ENCODE data around the gene NAALAD2. TPM values are rescaled to one million over a fixed set of nuclear protein-coding genes. Genes with fewer than 3 reads are reported as not detected.
"Not testable (repeated sequence)": the region's sequence is repeated elsewhere in the genome, so short reads cannot be mapped to it uniquely, and the experiment has no call there.

NAALAD2 gene
- 0.29 TPM in 1 of 2 replicates, not detected in the other for total RNA-seq (2014; rRNA removed)
- percentile 1 among the genes with signal in this experiment for Bru-seq, nascent RNA
- BruChase-seq, experiment 1, labeled RNA remaining after a 6-hour chase, result percentile 1 among the genes with signal in this experiment
- BruChase-seq, experiment 2, labeled RNA remaining after a 2-hour chase, result percentile 1 among the genes with signal in this experiment
- long read RNA-seq, result 0 reads

DNA sequence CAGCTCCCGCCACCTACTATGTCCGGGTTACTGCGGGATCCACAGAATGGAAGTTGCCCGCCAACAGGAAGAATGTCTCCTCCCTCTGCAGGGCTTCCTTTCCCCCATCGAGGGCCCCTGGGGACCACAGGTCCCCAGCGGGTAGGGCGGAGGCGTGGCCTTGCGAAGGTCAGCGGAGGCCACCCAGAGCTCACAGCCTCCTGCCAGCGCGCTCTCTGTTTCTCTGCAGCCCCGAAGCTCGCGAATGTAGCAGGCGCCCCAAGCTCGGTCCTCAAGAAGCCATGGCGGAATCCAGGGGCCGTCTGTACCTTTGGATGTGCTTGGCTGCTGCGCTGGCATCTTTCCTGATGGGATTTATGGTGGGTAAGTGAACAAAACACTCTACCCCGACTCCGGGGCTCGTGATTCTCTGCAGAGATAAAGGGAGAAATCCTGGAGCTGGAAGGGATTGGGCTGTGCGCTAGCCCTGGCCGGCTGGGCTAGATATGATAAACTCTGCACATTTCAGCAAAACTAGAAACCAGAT lies at the start of gene NAALAD2:
Gene NAALAD2, plus strand, starts transcription at position 186 of the 526 bp plus-strand sequence. Its CDS starts 96 bp downstream, at position 282.
- DNase-seq (no peak), ATAC-seq (no peak)
- ChIA-PET POLR2A (ENCODE audit: unreplicated experiment) (interaction anchor here (0.6 kb wide), 1 partner anchor 103 kb away, joined by 3 read pairs; no protein-coding TSS in a partner anchor), CTCF (no interaction called here)
- no peaks in the 10 kb centered on the region for H3K9me2 ChIP-seq (replicated peaks; ENCODE audit: low read length)
- H3K36me3 ChIP-seq (ENCODE audit: low read depth, low read length), result no peaks in the 10 kb centered on the region
- no peaks in the 10 kb centered on the region for H3K9me3 ChIP-seq (ENCODE audit: low read length)
- no peaks in the 10 kb centered on the region for H4K20me1 ChIP-seq (ENCODE audit: low read length)
- H3K79me2 ChIP-seq (ENCODE audit: low read length), result no peaks in the 10 kb centered on the region
- intact Hi-C loops (cut with micrococcal nuclease), result no loop called here
- H3F3A ChIP-seq (ENCODE audit: low read length, unreplicated experiment), result no peaks in the 10 kb centered on the region
- H3K4me3 ChIP-seq (ENCODE audit: low read length), result peak within 1 kb of the TSS; percentile 50
- no peak within 1 kb of the TSS for H3K9ac ChIP-seq (ENCODE audit: low read length)
- H3K4me1 ChIP-seq (ENCODE audit: insufficient read depth, low read length), result no peaks in the 10 kb centered on the region
- no TSS peak for BruUV-seq (replicated peaks)
- TF ChIP-seq EZH2phosphoT487 (IDR thresholded peaks at IDR 0.05; ENCODE audit: borderline replicate concordance, low read length) (no peak; the same call in 1 of the 2 replicates), CTCF (conservative IDR thresholded peaks at IDR 0.05; ENCODE audit: low read depth, low read length) (no peak), EZH2 (IDR thresholded peaks at IDR 0.05; ENCODE audit: low read length, unreplicated experiment) (no peak)
- H2AFZ ChIP-seq (ENCODE audit: low read length), result no peak within 1 kb of the TSS
- H3K4me2 ChIP-seq (ENCODE audit: low read length), result peak within 1 kb of the TSS; percentile 56
- no peak within 1 kb of the TSS for H3K27ac ChIP-seq (ENCODE audit: low read length)
- H3K27me3 ChIP-seq (ENCODE audit: low read length), result peaks cover 44% of the 10 kb centered on the region

GRCh38 chr11:90085650-90086049 lies 48.8 kb upstream of the NAALAD2 start, which contains the start of gene UBTFL1:
Gene UBTFL1, plus strand, starts transcription at chr11:90085950. Its CDS starts 0 bp downstream, at chr11:90085950.
- H3K36me3 ChIP-seq (ENCODE audit: low read depth, low read length); H3K9me3 ChIP-seq (ENCODE audit: low read length); H4K20me1 ChIP-seq (ENCODE audit: low read length); H3K79me2 ChIP-seq (ENCODE audit: low read length); intact Hi-C loops (cut with micrococcal nuclease); H3K9ac ChIP-seq (ENCODE audit: low read length); BruUV-seq (replicated peaks); ATAC-seq; H3K4me3 ChIP-seq (ENCODE audit: low read length); H3K9me2 ChIP-seq (replicated peaks; ENCODE audit: low read length); H3K4me2 ChIP-seq (ENCODE audit: low read length); H3K27me3 ChIP-seq (ENCODE audit: low read length); CTCF ChIA-PET; H3F3A ChIP-seq (ENCODE audit: low read length, unreplicated experiment); DNase-seq; H2AFZ ChIP-seq (ENCODE audit: low read length); H3K27ac ChIP-seq (ENCODE audit: low read length); H3K4me1 ChIP-seq (ENCODE audit: insufficient read depth, low read length): not testable (repeated sequence)
- POLR2A ChIA-PET (ENCODE audit: unreplicated experiment), result interaction anchor here (0.7 kb wide), 1 partner anchor 927 kb away, joined by 11 read pairs; no protein-coding TSS in a partner anchor

DNA sequence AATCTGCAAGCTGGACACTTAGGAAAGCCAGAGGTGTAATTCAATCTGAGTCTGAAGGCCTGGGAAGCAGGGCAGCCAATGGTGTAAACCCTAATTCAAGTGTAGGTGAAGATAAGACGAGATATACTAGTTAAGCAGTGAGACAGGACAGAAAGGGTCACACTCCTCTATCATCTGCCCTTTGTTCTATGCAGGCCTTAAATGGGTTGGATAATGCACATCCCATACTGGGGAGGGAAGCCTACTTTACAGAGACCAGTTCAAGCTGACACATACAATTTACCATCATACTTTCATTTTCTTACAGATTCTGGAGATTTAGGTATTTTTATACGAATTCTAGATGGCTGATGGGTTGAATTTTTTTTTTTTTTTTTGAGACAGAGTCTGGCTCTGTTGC lies 45.7 kb upstream of the NAALAD2 start:
- DNase-seq, result peak; percentile 0
- H3K36me3 ChIP-seq (ENCODE audit: low read depth, low read length), result not testable (repeated sequence)

DNA sequence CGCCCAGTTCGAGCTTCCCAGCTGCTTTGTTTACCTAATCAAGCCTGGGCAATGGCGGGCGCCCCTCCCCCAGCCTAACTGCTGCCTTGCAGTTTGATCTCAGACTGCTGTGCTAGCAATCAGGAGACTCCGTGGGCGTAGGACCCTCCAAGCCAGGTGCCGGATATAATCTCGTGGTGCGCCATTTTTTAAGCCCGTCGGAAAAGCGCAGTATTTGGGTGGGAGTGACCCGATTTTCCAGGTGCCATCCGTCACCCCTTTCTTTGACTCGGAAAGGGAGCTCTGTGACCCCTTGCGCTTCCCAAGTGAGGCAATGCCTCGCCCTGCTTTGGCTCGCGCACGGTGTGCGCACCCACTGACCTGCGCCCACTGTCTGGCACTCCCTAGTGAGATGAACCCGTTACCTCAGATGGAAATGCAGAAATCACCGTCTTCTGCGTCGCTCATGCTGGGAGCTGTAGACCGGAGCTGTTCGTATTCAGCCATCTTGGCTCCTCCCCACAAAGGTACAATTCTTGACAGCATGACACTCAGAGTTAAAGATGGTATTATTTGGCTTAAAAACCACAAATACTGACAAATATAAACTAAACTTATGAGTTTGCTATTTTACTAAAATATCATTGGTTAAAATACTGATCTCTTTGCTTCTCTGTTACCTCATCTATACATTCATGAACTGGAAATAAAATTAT lies 39.1 kb upstream of the NAALAD2 start:
- H3K9me2 ChIP-seq (replicated peaks; ENCODE audit: low read length); H4K20me1 ChIP-seq (ENCODE audit: low read length); H3K27ac ChIP-seq (ENCODE audit: low read length); ATAC-seq; H2AFZ ChIP-seq (ENCODE audit: low read length); intact Hi-C loops (cut with micrococcal nuclease); H3F3A ChIP-seq (ENCODE audit: low read length, unreplicated experiment); H3K9me3 ChIP-seq (ENCODE audit: low read length); DNase-seq; H3K4me3 ChIP-seq (ENCODE audit: low read length); H3K27me3 ChIP-seq (ENCODE audit: low read length); CTCF ChIA-PET; H3K36me3 ChIP-seq (ENCODE audit: low read depth, low read length); H3K4me1 ChIP-seq (ENCODE audit: insufficient read depth, low read length); BruUV-seq (replicated peaks); H3K79me2 ChIP-seq (ENCODE audit: low read length); POLR2A ChIA-PET (ENCODE audit: unreplicated experiment); H3K4me2 ChIP-seq (ENCODE audit: low read length); H3K9ac ChIP-seq (ENCODE audit: low read length): not testable (repeated sequence)

More for the DNA sequence above, 45.7 kb upstream of the NAALAD2 start:
- H3K4me1 ChIP-seq (ENCODE audit: insufficient read depth, low read length); H3K27me3 ChIP-seq (ENCODE audit: low read length); H2AFZ ChIP-seq (ENCODE audit: low read length); BruUV-seq (replicated peaks); CTCF ChIA-PET; H3K4me2 ChIP-seq (ENCODE audit: low read length); H3K27ac ChIP-seq (ENCODE audit: low read length); intact Hi-C loops (cut with micrococcal nuclease); POLR2A ChIA-PET (ENCODE audit: unreplicated experiment); H4K20me1 ChIP-seq (ENCODE audit: low read length); H3K4me3 ChIP-seq (ENCODE audit: low read length); H3F3A ChIP-seq (ENCODE audit: low read length, unreplicated experiment); H3K9me3 ChIP-seq (ENCODE audit: low read length); ATAC-seq; H3K79me2 ChIP-seq (ENCODE audit: low read length); H3K9ac ChIP-seq (ENCODE audit: low read length); H3K9me2 ChIP-seq (replicated peaks; ENCODE audit: low read length): not testable (repeated sequence)

DNA sequence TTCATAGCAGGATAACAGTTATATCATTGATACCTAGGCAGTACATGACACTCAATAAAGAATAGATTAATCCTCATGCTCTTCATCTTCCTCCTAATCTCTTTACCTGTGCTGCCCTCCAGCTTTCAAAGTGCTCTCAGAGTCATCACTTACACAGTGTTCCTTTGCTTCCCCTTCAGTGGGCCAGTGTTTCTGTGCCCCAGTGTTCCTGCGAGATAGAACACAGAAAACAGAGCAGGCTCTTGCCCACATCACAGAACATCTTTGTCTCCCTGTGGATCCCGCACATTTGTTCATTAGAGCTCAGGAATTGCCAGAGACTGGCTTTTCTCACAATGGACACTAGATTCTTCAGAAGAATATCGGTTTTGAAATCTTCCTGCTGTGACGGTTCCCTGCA lies 36.2 kb upstream of the NAALAD2 start:
- ATAC-seq; H2AFZ ChIP-seq (ENCODE audit: low read length); H3K4me1 ChIP-seq (ENCODE audit: insufficient read depth, low read length); H3K9me2 ChIP-seq (replicated peaks; ENCODE audit: low read length); H3K36me3 ChIP-seq (ENCODE audit: low read depth, low read length); BruUV-seq (replicated peaks); H3K4me3 ChIP-seq (ENCODE audit: low read length); H3K4me2 ChIP-seq (ENCODE audit: low read length); H3K9ac ChIP-seq (ENCODE audit: low read length); H3K27me3 ChIP-seq (ENCODE audit: low read length); H3K27ac ChIP-seq (ENCODE audit: low read length); POLR2A ChIA-PET (ENCODE audit: unreplicated experiment); H3F3A ChIP-seq (ENCODE audit: low read length, unreplicated experiment); intact Hi-C loops (cut with micrococcal nuclease); H3K79me2 ChIP-seq (ENCODE audit: low read length); H3K9me3 ChIP-seq (ENCODE audit: low read length); DNase-seq; CTCF ChIA-PET; H4K20me1 ChIP-seq (ENCODE audit: low read length): not testable (repeated sequence)

Measured in PC-3 (cell line).